ENCODE data around the gene ZNF428. TPM values are rescaled to one million over a fixed set of nuclear protein-coding genes. Genes with fewer than 3 reads are reported as not detected.

Gene ZNF428
- total and polyA plus RNA-seq, 2 of the 8 experiments (the other 6 are each of a cell fraction or from before 2014, with no cell fraction given), result 7.8 to 16.7 TPM

DNA sequence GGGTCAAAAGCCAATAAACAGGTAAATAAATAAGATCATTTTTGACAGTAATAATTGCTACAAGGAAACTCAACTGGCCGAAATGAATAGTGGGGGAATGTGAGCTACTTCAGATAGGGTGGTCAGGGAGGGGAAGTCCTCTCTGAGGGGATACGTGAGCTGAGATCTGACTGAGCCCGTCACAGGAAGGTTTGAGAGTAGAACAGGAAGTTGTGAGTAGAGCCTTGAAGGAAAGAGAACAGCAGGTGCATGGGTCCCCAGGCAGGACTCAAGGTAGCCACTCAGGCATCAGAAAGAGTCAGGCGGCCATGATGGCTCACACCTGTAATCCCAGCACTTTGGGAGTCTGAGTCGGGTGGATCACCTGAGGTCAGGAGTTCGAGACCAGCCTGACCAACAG lies 29.8 kb downstream of the ZNF428 start:
- H2BK20ac ChIP-seq (ENCODE audit: low read length), result no peak overlapping the region
- no peak for FAIRE-seq
- no peak for DNase-seq (ENCODE audit: low read depth in 1 of 2, low spot score in 2 of 2)
- H3K4me2 ChIP-seq (ENCODE audit: insufficient read depth in 1 of 2, low read depth in 2 of 2, low read length in 2 of 2), result no peak overlapping the region
- no peak overlapping the region for H4K8ac ChIP-seq (ENCODE audit: extremely low read depth, insufficient read depth, low read length)
- ChIA-PET CTCF (ENCODE audit: partially characterized antibody) (interaction anchor here (1.0 to 2.8 kb wide), 3 partner anchors 12 to 70 kb away, joined by 3 to 16 read pairs (median 7); no protein-coding TSS in a partner anchor), POLR2A (ENCODE audit: partially characterized antibody) (interaction anchor here (2.0 to 3.1 kb wide), 2 partner anchors 9 to 13 kb away, joined by 6 to 14 read pairs; no protein-coding TSS in a partner anchor)
- no peak overlapping the region for H2BK12ac ChIP-seq (ENCODE audit: low read depth, low read length)
- no peak overlapping the region for H4K5ac ChIP-seq (ENCODE audit: insufficient read length, low read depth, low read length)
- no peak overlapping the region for H3K14ac ChIP-seq (ENCODE audit: insufficient read length)
- no peak overlapping the region for H4K91ac ChIP-seq (replicated peaks; ENCODE audit: insufficient read length, low read length)
- no peak overlapping the region for H2BK5ac ChIP-seq (ENCODE audit: low read depth, low read length)
- no peaks in the 10 kb centered on the region for H3K27me3 ChIP-seq (replicated peaks in 1 of 4; ENCODE audit: control insufficient read depth in 3 of 4, extremely low read depth in 1 of 4, insufficient read depth in 3 of 4, low read length in 3 of 4)
- H2AFZ ChIP-seq (ENCODE audit: low read length), result no peak overlapping the region
- peaks cover 3 to 21% (median 10%) of the 10 kb centered on the region in 4 experiments; a peak in 5 of 8 replicates for H3K36me3 ChIP-seq (ENCODE audit: control insufficient read depth in 2 of 4, insufficient read depth in 4 of 4, low read length in 3 of 4)
- no peaks in the 10 kb centered on the region for H3K4me1 ChIP-seq (replicated peaks in 1 of 4; ENCODE audit: control insufficient read depth in 3 of 4, insufficient read depth in 4 of 4, low read length in 3 of 4)
- no peak overlapping the region for H3K9ac ChIP-seq (replicated peaks in 1 of 4; ENCODE audit: extremely low read depth in 1 of 4, low read depth in 3 of 4, low read length in 3 of 4)
- H3K18ac ChIP-seq (ENCODE audit: extremely low read depth, low read length), result no peak overlapping the region
- H3K79me1 ChIP-seq (ENCODE audit: low read depth, low read length), result no peaks in the 10 kb centered on the region; the same call in none of the 2 replicates
- H3K4ac ChIP-seq (replicated peaks; ENCODE audit: insufficient read length, low read depth, low read length), result no peak overlapping the region
- H3K56ac ChIP-seq (replicated peaks; ENCODE audit: insufficient read length, low read depth, low read length), result no peak overlapping the region
- H3K27ac ChIP-seq (ENCODE audit: low read depth, low read length), result no peak overlapping the region
- no peak overlapping the region for H2BK120ac ChIP-seq (replicated peaks; ENCODE audit: low read depth, low read length)
- H2BK15ac ChIP-seq (ENCODE audit: low read length), result no peak overlapping the region
- H3K9me3 ChIP-seq (ENCODE audit: insufficient read depth in 2 of 2, low read depth in 1 of 2, low read length in 1 of 2), result no peaks in the 10 kb centered on the region
- peaks cover 6 to 7% of the 10 kb centered on the region in 2 experiments for H4K20me1 ChIP-seq (replicated peaks in 1 of 2; ENCODE audit: control insufficient read depth in 1 of 2, insufficient read depth in 2 of 2, low read length in 2 of 2)
- no peak overlapping the region for H2AK5ac ChIP-seq (ENCODE audit: low read depth, low read length)
- H3K4me3 ChIP-seq (ENCODE audit: extremely low read depth in 1 of 4, insufficient read depth in 2 of 4, low read depth in 3 of 4, low read length in 4 of 4), result no peak overlapping the region
- H3K23ac ChIP-seq (ENCODE audit: insufficient read length), result no peak overlapping the region
- H3K79me2 ChIP-seq (ENCODE audit: control insufficient read depth in 1 of 2, insufficient read depth in 2 of 2, low read length in 2 of 2), result no peaks in the 10 kb centered on the region
- 90% methylated on average over 6 of the region's 6 CpGs; no CpG with 5 or more reads in 1 of the 2 experiments for whole genome bisulfite sequencing, 2 experiments (ENCODE audit: extremely low coverage in 1 of 2, insufficient coverage in 1 of 2, insufficient read length in 1 of 2, insufficient replicate concordance in 2 of 2, low coverage in 1 of 2, low lambda C conversion rate in 2 of 2, missing lambda C conversion rate in 1 of 2)
- TF ChIP-seq TAF1 (IDR thresholded peaks at IDR 0.05; ENCODE audit: low read depth, low read length) (no peak), PHF8 (conservative IDR thresholded peaks at IDR 0.05; ENCODE audit: low read depth, low read length) (no peak), RAD21 (IDR thresholded peaks at IDR 0.05 in 1 of 2, conservative IDR thresholded peaks at IDR 0.05 in 1 of 2; ENCODE audit: low read depth in 2 of 2, low read length in 2 of 2) (no peak), SUZ12 (IDR thresholded peaks at IDR 0.05; ENCODE audit: low read length) (no peak), CHD2 (IDR thresholded peaks at IDR 0.05; ENCODE audit: low read length) (no peak), CHD1 (IDR thresholded peaks at IDR 0.05; ENCODE audit: low read depth, low read length) (no peak)
- TF ChIP-seq, protein P1, sequence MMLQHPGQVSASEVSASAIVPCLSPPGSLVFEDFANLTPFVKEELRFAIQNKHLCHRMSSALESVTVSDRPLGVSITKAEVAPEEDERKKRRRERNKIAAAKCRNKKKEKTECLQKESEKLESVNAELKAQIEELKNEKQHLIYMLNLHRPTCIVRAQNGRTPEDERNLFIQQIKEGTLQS (IDR thresholded peaks at IDR 0.05; ENCODE audit: insufficient read depth, low read depth, low read length), result no peak
- H3K23me2 ChIP-seq (ENCODE audit: low read depth, low read length), result no peaks in the 10 kb centered on the region
